ENCODE results near the gene HEXD.

- no peak for TF ChIP-seq CTCF (IDR thresholded peaks at IDR 0.05; ENCODE audit: control extremely low read depth in 1 of 3, insufficient read depth in 1 of 3, low read depth in 1 of 3, low read length in 3 of 3)
- no peak for TF ChIP-seq EGR1 (IDR thresholded peaks at IDR 0.05; ENCODE audit: borderline replicate concordance, low read depth, low read length)
- TF ChIP-seq MAFK (IDR thresholded peaks at IDR 0.05; ENCODE audit: low read depth, low read length) = no peak
- TF ChIP-seq SIN3A (conservative IDR thresholded peaks at IDR 0.05 in 1 of 2, IDR thresholded peaks at IDR 0.05 in 1 of 2; ENCODE audit: low read depth in 1 of 2, low read length in 2 of 2) = no peak
- TF ChIP-seq TBP (IDR thresholded peaks at IDR 0.05; ENCODE audit: low read depth, low read length) = no peak
- TF ChIP-seq RFX5 (IDR thresholded peaks at IDR 0.05; ENCODE audit: borderline replicate concordance, low read depth, low read length) = no peak
- no peak for TF ChIP-seq SRF (IDR thresholded peaks at IDR 0.05; ENCODE audit: low read depth, low read length)
- no peak for TF ChIP-seq MAX (IDR thresholded peaks at IDR 0.05)
- TF ChIP-seq SP4 (IDR thresholded peaks at IDR 0.05; ENCODE audit: low read length) = no peak
- no peak for TF ChIP-seq TAF7 (optimal IDR thresholded peaks at IDR 0.05; ENCODE audit: borderline replicate concordance, low read depth, low read length)
These were observed 44.2 kb upstream of the HEXD start for GRCh38 chr17:82373731-82374625.
